Lower lobe of right lung (tissue), 2 donors: Measurements from ENCODE around the gene ADGRL2. TPM values are rescaled to one million over a fixed set of nuclear protein-coding genes. Genes with fewer than 3 reads are reported as not detected.

Source experiments
- ATAC-seq, 2 donors: fragments of 200-7000 bp; cut with Tn5 transposase; one replicate each; pipeline ENCODE4 v1.9.1; 2020 to 2022; ENCODE audit warnings: mild to moderate bottlenecking in 2 of 2, moderate library complexity in 2 of 2
- DNase-seq: peaks from one replicate; pipeline ENCODE4 v3.0.0-alpha.2; 2020
- H3K27ac ChIP-seq: fragments of 200-600 bp; one replicate; pipeline ENCODE4 v1.8.0; 2022
- H3K27me3 ChIP-seq: fragments of 200-600 bp; one replicate; pipeline ENCODE4 v1.8.0; 2022; ENCODE audit warnings: low read depth
- H3K36me3 ChIP-seq: fragments of 200-600 bp; one replicate; pipeline ENCODE4 v1.8.0; 2022; ENCODE audit warnings: mild to moderate bottlenecking
- H3K4me1 ChIP-seq: fragments of 200-600 bp; one replicate; pipeline ENCODE4 v1.8.0; 2022
- H3K4me3 ChIP-seq: fragments of 200-600 bp; one replicate; pipeline ENCODE4 v1.8.0; 2022; ENCODE audit warnings: mild to moderate bottlenecking
- H3K9me3 ChIP-seq: fragments of 200-600 bp; one replicate; pipeline ENCODE4 v1.8.0; 2022
- intact Hi-C: fragments of 100-400 bp; cut with DNase I; formaldehyde crosslinking; loops from one replicate; pipeline ENCODE4 v1.11.0; 2022
- total RNA-seq: library from RNA; stranded (reverse); fragmentation: NEBNext Ultra II Directional; extraction: Animal tissue kit (Norgen Biotek cat#: 25700); gene quantifications from one replicate; pipeline ENCODE4 v1.2.1, GENCODE V29; 2021
- TF ChIP-seq, protein P1 (sequence below): fragments of 200-600 bp; IDR thresholded peaks from one replicate; pipeline ENCODE4 v1.8.0; 2022; ENCODE audit warnings: antibody characterized with exemption, mild to moderate bottlenecking
- donor health status: DM: no; HTN: yes; CAD: no; lungs with severe emphysema.

The ADGRL2 gene
- total RNA-seq, 1 donor from 2014 or later: 97.9 TPM

GRCh38 chr1:81802707-81803430, 2.1 kb downstream of the ADGRL2 start:
- peak; percentile 80 for ATAC-seq
- H3K27me3 ChIP-seq: peaks cover 9% of the 10 kb centered on the region
- peaks cover 11% of the 10 kb centered on the region for H3K4me1 ChIP-seq
- TF ChIP-seq, protein P1, sequence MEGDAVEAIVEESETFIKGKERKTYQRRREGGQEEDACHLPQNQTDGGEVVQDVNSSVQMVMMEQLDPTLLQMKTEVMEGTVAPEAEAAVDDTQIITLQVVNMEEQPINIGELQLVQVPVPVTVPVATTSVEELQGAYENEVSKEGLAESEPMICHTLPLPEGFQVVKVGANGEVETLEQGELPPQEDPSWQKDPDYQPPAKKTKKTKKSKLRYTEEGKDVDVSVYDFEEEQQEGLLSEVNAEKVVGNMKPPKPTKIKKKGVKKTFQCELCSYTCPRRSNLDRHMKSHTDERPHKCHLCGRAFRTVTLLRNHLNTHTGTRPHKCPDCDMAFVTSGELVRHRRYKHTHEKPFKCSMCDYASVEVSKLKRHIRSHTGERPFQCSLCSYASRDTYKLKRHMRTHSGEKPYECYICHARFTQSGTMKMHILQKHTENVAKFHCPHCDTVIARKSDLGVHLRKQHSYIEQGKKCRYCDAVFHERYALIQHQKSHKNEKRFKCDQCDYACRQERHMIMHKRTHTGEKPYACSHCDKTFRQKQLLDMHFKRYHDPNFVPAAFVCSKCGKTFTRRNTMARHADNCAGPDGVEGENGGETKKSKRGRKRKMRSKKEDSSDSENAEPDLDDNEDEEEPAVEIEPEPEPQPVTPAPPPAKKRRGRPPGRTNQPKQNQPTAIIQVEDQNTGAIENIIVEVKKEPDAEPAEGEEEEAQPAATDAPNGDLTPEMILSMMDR: peak; percentile 41
- no peaks in the 10 kb centered on the region for H3K9me3 ChIP-seq
- H3K4me3 ChIP-seq: peak overlapping the region; percentile 76
- H3K27ac ChIP-seq: peak overlapping the region; percentile 91
- no peaks in the 10 kb centered on the region for H3K36me3 ChIP-seq
- intact Hi-C loops: no loop called here
- DNase-seq: peak; percentile 59

DNA sequence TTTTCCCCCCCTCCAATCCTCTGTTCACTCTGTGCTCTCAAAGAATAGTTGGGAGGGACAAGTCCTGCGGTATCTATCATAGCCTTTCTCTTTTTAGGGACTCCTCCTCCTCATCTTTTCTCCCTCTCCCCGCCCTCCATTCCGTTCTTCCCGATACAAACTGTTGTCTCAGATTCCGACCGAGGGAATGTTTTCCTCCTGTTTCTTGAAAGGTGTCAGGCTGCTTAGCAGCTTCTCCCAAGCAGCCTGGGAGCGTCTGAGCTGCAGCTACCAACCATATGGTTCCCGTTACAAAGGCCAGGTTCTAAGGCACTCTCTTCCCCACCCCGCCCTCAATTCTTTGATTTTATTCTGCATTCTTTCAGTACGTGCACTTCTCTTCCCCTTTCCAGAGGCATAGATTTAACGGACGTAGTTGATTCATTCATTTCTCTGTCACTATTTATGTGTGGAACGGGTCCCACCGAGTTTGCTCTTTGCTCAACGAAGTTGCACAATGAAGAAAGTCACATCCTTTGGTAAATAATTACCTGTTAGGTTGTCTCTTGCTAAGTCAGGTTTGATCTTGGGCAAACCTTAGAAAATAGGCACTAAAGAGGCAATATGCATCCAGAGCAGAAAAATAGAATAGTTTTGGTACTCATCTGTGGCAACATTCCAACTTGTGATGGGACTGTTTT, 2.8 kb downstream of the ADGRL2 start:
- Histone ChIP-seq H3K4me1 (peaks cover 11% of the 10 kb centered on the region), H3K27me3 (peaks cover 9% of the 10 kb centered on the region), H3K36me3 (no peaks in the 10 kb centered on the region), H3K4me3 (peak overlapping the region; percentile 76), H3K27ac (peak overlapping the region; percentile 91), H3K9me3 (no peaks in the 10 kb centered on the region)
- DNase-seq (no peak), ATAC-seq (no peak)
- intact Hi-C loops: no loop called here
- TF ChIP-seq, protein P1: no peak

- TF ChIP-seq, protein P1: no peak
- ATAC-seq: no peak
- no peaks in the 10 kb centered on the region for H3K9me3 ChIP-seq
- no peak for DNase-seq
- H3K27me3 ChIP-seq: peaks cover 9% of the 10 kb centered on the region
- H3K27ac ChIP-seq: peak overlapping the region; percentile 91
- H3K4me1 ChIP-seq: peaks cover 8% of the 10 kb centered on the region
- H3K4me3 ChIP-seq: peak overlapping the region; percentile 76
- H3K36me3 ChIP-seq: no peaks in the 10 kb centered on the region
- intact Hi-C loops: no loop called here
These were observed 3.6 kb downstream of the ADGRL2 start for GRCh38 chr1:81804312-81804711.

- ATAC-seq: no peak
- Histone ChIP-seq H3K9me3 (no peaks in the 10 kb centered on the region), H3K4me3 (peak overlapping the region; percentile 76), H3K27ac (peak overlapping the region; percentile 91), H3K4me1 (peaks cover 3% of the 10 kb centered on the region), H3K27me3 (peaks cover 9% of the 10 kb centered on the region), H3K36me3 (no peaks in the 10 kb centered on the region)
- intact Hi-C loops: no loop called here
- no peak for DNase-seq
- TF ChIP-seq, protein P1: no peak
These were observed 5.0 kb downstream of the ADGRL2 start for GRCh38 chr1:81805537-81806431.

DNA sequence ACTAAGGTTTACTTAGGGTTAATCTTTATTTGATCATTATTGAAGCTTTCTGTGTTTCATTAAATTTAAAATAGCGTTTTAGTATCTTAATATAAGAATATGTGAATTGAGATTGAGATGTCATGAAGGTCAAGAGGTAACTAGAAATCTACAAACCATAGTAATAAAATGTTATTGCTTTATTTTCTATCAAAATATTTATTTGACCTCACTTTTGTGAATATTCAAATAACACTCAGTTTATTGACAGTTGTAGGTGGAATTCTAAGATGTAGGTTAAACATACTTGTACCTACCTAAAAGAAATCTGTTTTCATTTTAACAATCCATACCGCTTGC, 5.7 kb downstream of the ADGRL2 start:
- H3K4me3 ChIP-seq: peak overlapping the region; percentile 76
- H3K36me3 ChIP-seq: no peaks in the 10 kb centered on the region
- H3K27me3 ChIP-seq: peaks cover 9% of the 10 kb centered on the region
- DNase-seq (no peak), ATAC-seq (no peak)
- H3K27ac ChIP-seq: no peak overlapping the region
- TF ChIP-seq, protein P1: no peak
- intact Hi-C loops: no loop called here
- H3K4me1 ChIP-seq: peaks cover 4% of the 10 kb centered on the region
- no peaks in the 10 kb centered on the region for H3K9me3 ChIP-seq
